GM23338 (cell line): ENCODE results near the gene F7. TPM values are rescaled to one million over a fixed set of nuclear protein-coding genes. Genes with fewer than 3 reads are reported as not detected.

Experiments
- ATAC-seq: fragments of 200-7000 bp; cut with Tn5 transposase; 3 replicates; pipeline ENCODE4 v1.9.1; 2020
- DNase-seq: peaks from one replicate; pipeline ENCODE4 v3.0.0-alpha.2; 2015; ENCODE audit warnings: low spot score
- H2AFZ ChIP-seq: fragments of 200-600 bp; sonication (generic); 2 replicates; pipeline ENCODE4 v1.8.0; 2016; ENCODE audit warnings: antibody characterized with exemption, mild to moderate bottlenecking, moderate library complexity
- H3F3A ChIP-seq: fragments of 200-600 bp; sonication (generic); replicated peaks from 2 replicates; pipeline ENCODE4 v1.8.0; 2017; ENCODE audit warnings: antibody characterized with exemption, mixed run types, low read depth
- H3K27ac ChIP-seq: fragments of 200-600 bp; sonication (generic); 2 replicates; pipeline ENCODE4 v1.6.1; 2016; ENCODE audit warnings: low read depth
- H3K27me3 ChIP-seq: fragments of 200-600 bp; sonication (generic); 2 replicates; pipeline ENCODE4 v1.8.0; 2016; ENCODE audit warnings: mild to moderate bottlenecking, mixed run types, moderate library complexity; ENCODE audit not compliant: insufficient read depth
- H3K36me3 ChIP-seq: fragments of 200-600 bp; sonication (generic); 2 replicates; pipeline ENCODE4 v1.8.0; 2016; ENCODE audit warnings: mild to moderate bottlenecking; ENCODE audit not compliant: insufficient read depth
- H3K4me1 ChIP-seq: fragments of 200-600 bp; sonication (generic); 2 replicates; pipeline ENCODE4 v1.8.0; 2016; ENCODE audit warnings: mild to moderate bottlenecking, moderate library complexity; ENCODE audit not compliant: insufficient read depth
- H3K4me2 ChIP-seq: fragments of 200-600 bp; sonication (generic); 2 replicates; pipeline ENCODE4 v1.7.1; 2017; ENCODE audit warnings: mixed run types
- H3K4me3 ChIP-seq: fragments of 200-600 bp; sonication (generic); 2 replicates; pipeline ENCODE4 v1.6.1; 2016; ENCODE audit warnings: mixed run types
- H3K79me2 ChIP-seq: fragments of 200-600 bp; sonication (generic); replicated peaks from 2 replicates; pipeline ENCODE4 v1.8.0; 2017; ENCODE audit warnings: mild to moderate bottlenecking; ENCODE audit not compliant: insufficient read depth
- H3K9me2 ChIP-seq: fragments of 200-600 bp; sonication (generic); 2 replicates; pipeline ENCODE4 v1.8.0; 2017; ENCODE audit not compliant: insufficient read depth
- H4K20me1 ChIP-seq: fragments of 200-600 bp; sonication (generic); replicated peaks from 2 replicates; pipeline ENCODE4 v1.8.0; 2017; ENCODE audit warnings: mild to moderate bottlenecking; ENCODE audit not compliant: insufficient read depth
- H3K27ac Mint-ChIP-seq: 2 replicates; pipeline ENCODE4 v1.8.0; 2020; ENCODE audit warnings: inconsistent platforms, mild to moderate bottlenecking, moderate library complexity, mixed read lengths
- H3K27me3 Mint-ChIP-seq: 3 replicates; pipeline ENCODE4 v1.8.0; 2022; ENCODE audit warnings: low read depth, mild to moderate bottlenecking, moderate library complexity, mixed read lengths, inconsistent platforms; ENCODE audit not compliant: insufficient read depth, poor library complexity
- H3K36me3 Mint-ChIP-seq: 3 replicates; pipeline ENCODE4 v1.8.0; 2021; ENCODE audit warnings: low read depth, mild to moderate bottlenecking, inconsistent platforms, moderate library complexity, mixed read lengths
- H3K4me1 Mint-ChIP-seq: 3 replicates; pipeline ENCODE4 v1.8.0; 2020; ENCODE audit warnings: mild to moderate bottlenecking, inconsistent platforms, mixed read lengths
- H3K4me3 Mint-ChIP-seq: 3 replicates; pipeline ENCODE4 v1.8.0; 2021; ENCODE audit warnings: moderate library complexity, mild to moderate bottlenecking, inconsistent platforms, mixed read lengths
- H3K9me3 Mint-ChIP-seq: 3 replicates; pipeline ENCODE4 v1.8.0; 2020; ENCODE audit warnings: moderate library complexity, mild to moderate bottlenecking, inconsistent platforms, mixed read lengths
- CTCF ChIP-seq, 2 experiments: fragments of 200-600 bp in 1 of 2; sonication (generic) in 1 of 2; conservative IDR thresholded peaks; 2 replicates each; pipeline versions ENCODE4 v1.5.1 to v1.6.1; 2016 to 2017; ENCODE audit warnings: antibody characterized with exemption in 2 of 2, low read depth in 2 of 2, mild to moderate bottlenecking in 2 of 2, moderate library complexity in 1 of 2
- ETS1 ChIP-seq: IDR thresholded peaks from 2 replicates; pipeline ENCODE4 v1.6.1; 2016; ENCODE audit warnings: antibody characterized with exemption
- EZH2phosphoT487 ChIP-seq: fragments of 200-600 bp; sonication (generic); IDR thresholded peaks from one replicate; pipeline ENCODE4 v1.8.1; 2018; ENCODE audit warnings: antibody characterized with exemption; ENCODE audit not compliant: unreplicated experiment
- NANOG ChIP-seq: IDR thresholded peaks from 2 replicates; pipeline ENCODE4 v1.6.1; 2016; ENCODE audit warnings: antibody characterized with exemption, borderline replicate concordance
- REST ChIP-seq: IDR thresholded peaks from one replicate; pipeline ENCODE4 v1.6.1; 2018; ENCODE audit warnings: antibody characterized with exemption; ENCODE audit not compliant: unreplicated experiment
- ZNF114 ChIP-seq: fragments of 250-450 bp; sonication (Bioruptor Pico); IDR thresholded peaks from 2 replicates; pipeline ENCODE4 v1.5.0; 2020; ENCODE audit warnings: mild to moderate bottlenecking, moderate library complexity
- ZNF331 ChIP-seq: fragments of 250-450 bp; sonication (Bioruptor Pico); IDR thresholded peaks from 2 replicates; pipeline ENCODE4 v1.5.0; 2020; ENCODE audit warnings: low read depth, mild to moderate bottlenecking, moderate library complexity
- ZNF462 ChIP-seq: fragments of 250-450 bp; sonication (Bioruptor Pico); IDR thresholded peaks from 2 replicates; pipeline ENCODE4 v1.5.0; 2020; ENCODE audit warnings: mild to moderate bottlenecking, moderate library complexity
- polyA plus RNA-seq: library from polyadenylated mRNA; unstranded; fragments of >200 nt; fragmentation: Nextera tagmentation; extraction: Ambion mirVana; gene quantifications from 2 replicates; pipeline ENCODE4 v1.2.1, GENCODE V29; 2016
- total RNA-seq: library from RNA; depleted of rRNA; stranded (reverse); fragments of >200 nt; shearing (Covaris generic); gene quantifications from 2 replicates; pipeline ENCODE4 v1.2.3, GENCODE V29; 2014

F7 gene
- total and polyA plus RNA-seq, 2 experiments from 2014 or later, result 0.16 to 0.24 TPM

GRCh38 chr13:113157929-113158747, 52.5 kb downstream of the F7 start, which contains the start of gene PROZ (continued):
- TF ChIP-seq ETS1, result no peak
- TF ChIP-seq CTCF (conservative IDR thresholded peaks at IDR 0.05; ENCODE audit: low read depth in 2 of 2), result no peak
- TF ChIP-seq REST, result no peak
- TF ChIP-seq ZNF114 (CRISPR knock-in tag), result no peak
- no peak for TF ChIP-seq ZNF331
- TF ChIP-seq NANOG, result no peak
- TF ChIP-seq EZH2phosphoT487, result no peak

- H3K9me3 Mint-ChIP-seq, result peaks cover 3% of the 10 kb centered on the region; the same call in 1 of the 3 replicates
- Histone ChIP-seq H4K20me1 (no peaks in the 10 kb centered on the region), H3F3A (0 out of 2 replicates have a peak, but pooled peaks cover 4% of the 10 kb centered on the region), H3K27me3 (no peaks in the 10 kb centered on the region), H3K4me1 (peaks cover 12% of the 10 kb centered on the region; the same call in 1 of the 2 replicates), H3K4me2 (no peak overlapping the region), H3K4me3 (no peak overlapping the region), H3K27ac (no peak overlapping the region), H3K79me2 (no peaks in the 10 kb centered on the region), H3K9me2 (no peaks in the 10 kb centered on the region), H2AFZ (peak overlapping the region; percentile 83; the same call in 1 of the 2 replicates), H3K36me3 (no peaks in the 10 kb centered on the region)
- no peaks in the 10 kb centered on the region; the same call in 2 of the 3 replicates for H3K36me3 Mint-ChIP-seq
- ATAC-seq, result peak; percentile 28
- H3K4me1 Mint-ChIP-seq, result peaks cover 41% of the 10 kb centered on the region
- H3K27ac Mint-ChIP-seq, result no peak overlapping the region
- peaks cover 10% of the 10 kb centered on the region for H3K27me3 Mint-ChIP-seq
- no peak overlapping the region for H3K4me3 Mint-ChIP-seq
- peak; percentile 26 for DNase-seq
- no peak for TF ChIP-seq ZNF462 (CRISPR knock-in tag)
Measured at GRCh38 chr13:113158946-113159345, 53.4 kb downstream of the F7 start.
